HEK293 (cell line): ENCODE data around the gene CYP39A1.

Experiments
- CTCF ChIA-PET: fragments of 350-600 bp; formaldehyde crosslinking; extraction: SDS; loops from one replicate; lab custom pipeline; 2021; ENCODE audit warnings: antibody characterized with exemption; lab: Yijun Ruan, JAX
- POLR2A ChIA-PET: fragments of 300-600 bp; formaldehyde crosslinking; extraction: SDS; loops from one replicate; lab custom pipeline; 2020; ENCODE audit warnings: antibody characterized with exemption, inconsistent platforms; lab: Yijun Ruan, JAX
- H3K27ac ChIP-seq: fragments of 200-500 bp; sonication (Bioruptor generic); 2 replicates; pipeline ENCODE4 v1.5.1; 2014; ENCODE audit warnings: low read depth, low read length, control low read depth, inconsistent platforms; ENCODE audit errors: extremely low read depth
- H3K36me3 ChIP-seq, 2 experiments: fragments of 200-500 bp in 1 of 2; sonication (Bioruptor generic) in 1 of 2; 1 replicate in 1 of 2; 2 replicates in 1 of 2; pipeline ENCODE4 v1.5.1; 2014 to 2017; ENCODE audit warnings: inconsistent platforms in 2 of 2, low read length in 2 of 2; ENCODE audit not compliant: control insufficient read depth in 2 of 2, insufficient read depth in 1 of 2
- H3K4me1 ChIP-seq: fragments of 200-500 bp; sonication (Bioruptor generic); 2 replicates; pipeline ENCODE4 v1.5.1; 2014; ENCODE audit warnings: mild to moderate bottlenecking, low read length, inconsistent platforms; ENCODE audit not compliant: control insufficient read depth, insufficient read depth
- H3K4me3 ChIP-seq: 2 replicates; pipeline ENCODE4 v1.5.1; 2011; ENCODE audit warnings: low read depth, mild to moderate bottlenecking, control low read depth, low read length, moderate library complexity
- H3K9me3 ChIP-seq: fragments of 200-500 bp; sonication (Bioruptor generic); 2 replicates; pipeline ENCODE4 v1.5.1; 2014; ENCODE audit warnings: low read depth, low read length, inconsistent platforms; ENCODE audit not compliant: control insufficient read depth, insufficient read depth
- HOXA7 ChIP-seq: sonication (generic); formaldehyde crosslinking; IDR thresholded peaks from 2 replicates; pipeline ENCODE4 v1.8.1; 2022; ENCODE audit warnings: missing genetic modification reagents, borderline replicate concordance
- MEIS1 ChIP-seq: sonication (generic); formaldehyde crosslinking; IDR thresholded peaks from 2 replicates; pipeline ENCODE4 v1.8.1; 2022; ENCODE audit warnings: missing genetic modification reagents, mild to moderate bottlenecking, borderline replicate concordance
- REST ChIP-seq: fragments of 450-650 bp; formaldehyde crosslinking; IDR thresholded peaks from 2 replicates; pipeline ENCODE4 v1.5.1; 2016; ENCODE audit warnings: missing biosample characterization, missing genetic modification characterization
- SP7 ChIP-seq: fragments of 450-650 bp; formaldehyde crosslinking; IDR thresholded peaks from 2 replicates; pipeline ENCODE4 v1.5.1; 2016; ENCODE audit warnings: missing biosample characterization, missing genetic modification characterization
- ZBTB11 ChIP-seq: fragments of 450-650 bp; formaldehyde crosslinking; conservative IDR thresholded peaks from 2 replicates; pipeline ENCODE4 v1.5.1; 2016; ENCODE audit warnings: low read depth, missing biosample characterization, missing genetic modification characterization
- ZBTB21 ChIP-seq: fragments of 450-650 bp; formaldehyde crosslinking; IDR thresholded peaks from 2 replicates; pipeline ENCODE4 v1.5.1; 2017; ENCODE audit warnings: missing biosample characterization, missing genetic modification characterization
- ZNF112 ChIP-seq: fragments of 450-650 bp; formaldehyde crosslinking; IDR thresholded peaks from 2 replicates; pipeline ENCODE4 v1.5.0; 2017; ENCODE audit warnings: missing biosample characterization, missing genetic modification characterization
- ZNF114 ChIP-seq: fragments of 450-650 bp; formaldehyde crosslinking; IDR thresholded peaks from 2 replicates; pipeline ENCODE4 v1.5.0; 2017; ENCODE audit warnings: missing biosample characterization, missing genetic modification characterization
- ZNF19 ChIP-seq: fragments of 450-650 bp; formaldehyde crosslinking; IDR thresholded peaks from 2 replicates; pipeline ENCODE4; 2016; ENCODE audit warnings: missing biosample characterization, missing genetic modification characterization, low read depth
- ZNF335 ChIP-seq: fragments of 450-650 bp; formaldehyde crosslinking; conservative IDR thresholded peaks from 2 replicates; pipeline ENCODE4 v1.5.1; 2016; ENCODE audit warnings: missing biosample characterization, missing genetic modification characterization
- ZNF366 ChIP-seq: fragments of 450-650 bp; formaldehyde crosslinking; conservative IDR thresholded peaks from 2 replicates; pipeline ENCODE4 v1.5.1; 2016; ENCODE audit warnings: missing biosample characterization, missing genetic modification characterization
- ZNF398 ChIP-seq: fragments of 450-650 bp; formaldehyde crosslinking; IDR thresholded peaks from 2 replicates; pipeline ENCODE4 v1.5.1; 2017; ENCODE audit warnings: missing biosample characterization, missing genetic modification characterization
- ZNF501 ChIP-seq: fragments of 450-650 bp; formaldehyde crosslinking; IDR thresholded peaks from 2 replicates; pipeline ENCODE4 v1.5.1; 2016; ENCODE audit warnings: missing biosample characterization, missing genetic modification characterization
- ZNF513 ChIP-seq: fragments of 450-650 bp; IDR thresholded peaks from 2 replicates; pipeline ENCODE4 v1.5.1; 2018; ENCODE audit warnings: missing biosample characterization, missing genetic modification characterization
- ZNF704 ChIP-seq: fragments of 450-650 bp; formaldehyde crosslinking; IDR thresholded peaks from 2 replicates; pipeline ENCODE4 v1.5.1; 2016; ENCODE audit warnings: missing biosample characterization, missing genetic modification characterization
- ZNF830 ChIP-seq: fragments of 450-650 bp; IDR thresholded peaks from 2 replicates; pipeline ENCODE4 v1.5.0; 2018; ENCODE audit warnings: missing biosample characterization, missing genetic modification characterization, low read depth, mild to moderate bottlenecking, moderate library complexity
- ZSCAN18 ChIP-seq: fragments of 450-650 bp; formaldehyde crosslinking; IDR thresholded peaks from 2 replicates; pipeline ENCODE4 v1.5.1; 2016; ENCODE audit warnings: missing biosample characterization, missing genetic modification characterization
- ZSCAN4 ChIP-seq: fragments of 450-650 bp; formaldehyde crosslinking; IDR thresholded peaks from 2 replicates; pipeline ENCODE4 v1.5.1; 2017; ENCODE audit warnings: missing biosample characterization, missing genetic modification characterization

Gene CYP39A1

GRCh38 chr6:46655803-46656202 is 3.2 kb upstream of the CYP39A1 start (continued):
- 0 out of 2 replicates have a peak, but pooled peaks have one; percentile 10 for TF ChIP-seq ZBTB11 (tag by site-specific recombination)
- TF ChIP-seq ZNF704: no peak
- TF ChIP-seq ZNF19 (tag by site-specific recombination): 0 out of 2 replicates have a peak, but pooled peaks have one; percentile 73
- 0 out of 2 replicates have a peak, but pooled peaks have one; percentile 39 for TF ChIP-seq ZNF513
- no peak for TF ChIP-seq ZSCAN4 (tag by site-specific recombination)

- Histone ChIP-seq H3K27ac (no peak overlapping the region; the same call in 1 of the 2 replicates), H3K9me3 (no peaks in the 10 kb centered on the region), H3K4me1 (peaks cover 17% of the 10 kb centered on the region; the same call in 1 of the 2 replicates), H3K4me3 (peak overlapping the region; percentile 78), H3K36me3 (peaks cover 10 to 17% of the 10 kb centered on the region in 2 experiments; a peak in 2 of 3 replicates)
- POLR2A ChIA-PET: interaction anchor here (1.2 kb wide), 1 partner anchor 8 kb away, joined by 3 read pairs; no protein-coding TSS in a partner anchor
- CTCF ChIA-PET: interaction anchor here (1.2 kb wide), 1 partner anchor 328 kb away, joined by 4 read pairs; no protein-coding TSS in a partner anchor
- TF ChIP-seq ZBTB21 (no peak), ZNF112 (tag by site-specific recombination) (no peak), ZNF366 (tag by site-specific recombination) (peak; percentile 21; the same call in 1 of the 2 replicates), ZNF398 (tag by site-specific recombination) (no peak), REST (no peak), ZNF501 (tag by site-specific recombination) (no peak), MEIS1 (no peak), ZSCAN18 (no peak), ZNF335 (tag by site-specific recombination) (peak; percentile 94), ZNF114 (tag by site-specific recombination) (no peak), ZNF830 (tag by site-specific recombination) (no peak), HOXA7 (CRISPR knock-in tag) (no peak), SP7 (tag by site-specific recombination) (peak; percentile 54; the same call in 1 of the 2 replicates)
Observed at GRCh38 chr6:46653439-46654195, 999 bp upstream of the CYP39A1 start.
